T-helper 17 cell (primary cell): ENCODE results near the gene WBP2NL. TPM values are rescaled to one million over a fixed set of nuclear protein-coding genes. Genes with fewer than 3 reads are reported as not detected.

Experiments
- ATAC-seq: fragments of 150-1000 bp; cut with Tn5 transposase; 2 replicates; pipeline ENCODE4 v1.10.0; 2021; ENCODE audit warnings: mild to moderate bottlenecking, moderate library complexity
- DNase-seq, 3 donors: peaks; one replicate each; pipeline versions ENCODE4 v3.0.0 to v3.0.0-alpha.2; 2020 to 2021
- H3K9me3 ChIP-seq: one replicate; pipeline ENCODE4 v1.7.0; 2013; ENCODE audit warnings: low read length, mild to moderate bottlenecking; ENCODE audit not compliant: control insufficient read depth, poor library complexity, severe bottlenecking
- H3K27ac Mint-ChIP-seq: one replicate; pipeline ENCODE4 v1.8.0; 2022; ENCODE audit warnings: mild to moderate bottlenecking, moderate library complexity, mixed read lengths
- H3K27me3 Mint-ChIP-seq: one replicate; pipeline ENCODE4 v1.8.0; 2022; ENCODE audit warnings: mixed read lengths
- H3K36me3 Mint-ChIP-seq: one replicate; pipeline ENCODE4 v1.8.0; 2022; ENCODE audit warnings: low read depth, mixed read lengths
- H3K4me1 Mint-ChIP-seq: one replicate; pipeline ENCODE4 v1.8.0; 2022; ENCODE audit warnings: mild to moderate bottlenecking, mixed read lengths
- H3K4me3 Mint-ChIP-seq: one replicate; pipeline ENCODE4 v1.8.0; 2022; ENCODE audit warnings: mild to moderate bottlenecking, moderate library complexity, mixed read lengths
- total RNA-seq, 4 donors: library from RNA in 2 of 4; stranded (reverse) in 2 of 4; gene quantifications; one replicate each; pipeline ENCODE4 v1.2.3 and lab custom pipeline; 2022 to 2026

WBP2NL gene
- total RNA-seq, 2 donors from 2014 or later = 0.91 to 1.7 TPM

- no peaks in the 10 kb centered on the region for H3K36me3 Mint-ChIP-seq
- peaks cover 10% of the 10 kb centered on the region for H3K27me3 Mint-ChIP-seq
- DNase-seq = no peak
- ATAC-seq = no peak
- H3K9me3 ChIP-seq = no peaks in the 10 kb centered on the region
- H3K4me3 Mint-ChIP-seq = no peak overlapping the region
- H3K4me1 Mint-ChIP-seq = peaks cover 6% of the 10 kb centered on the region
- H3K27ac Mint-ChIP-seq = no peak overlapping the region
These were observed 7.5 kb upstream of the WBP2NL start for GRCh38 chr22:41991111-41991510.

- H3K27ac Mint-ChIP-seq = no peak overlapping the region
- no peak for ATAC-seq
- no peaks in the 10 kb centered on the region for H3K9me3 ChIP-seq
- peaks cover 5% of the 10 kb centered on the region for H3K4me1 Mint-ChIP-seq
- H3K27me3 Mint-ChIP-seq = peaks cover 7% of the 10 kb centered on the region
- peak overlapping the region; percentile 5 for H3K4me3 Mint-ChIP-seq
- H3K36me3 Mint-ChIP-seq = no peaks in the 10 kb centered on the region
- no peak for DNase-seq
These were observed 6.1 kb upstream of the WBP2NL start for GRCh38 chr22:41992496-41992895.

- H3K4me3 Mint-ChIP-seq = no peak overlapping the region
- DNase-seq (no peak), ATAC-seq (no peak)
- no peak overlapping the region for H3K27ac Mint-ChIP-seq
- H3K36me3 Mint-ChIP-seq = no peaks in the 10 kb centered on the region
- peaks cover 9% of the 10 kb centered on the region for H3K4me1 Mint-ChIP-seq
- H3K27me3 Mint-ChIP-seq = no peaks in the 10 kb centered on the region
- no peaks in the 10 kb centered on the region for H3K9me3 ChIP-seq
These were observed 3.4 kb upstream of the WBP2NL start for GRCh38 chr22:41995211-41995610.

- no peak for DNase-seq
- no peak for ATAC-seq
- H3K36me3 Mint-ChIP-seq = no peaks in the 10 kb centered on the region
- H3K9me3 ChIP-seq = no peaks in the 10 kb centered on the region
- H3K27ac Mint-ChIP-seq = no peak overlapping the region
- H3K27me3 Mint-ChIP-seq = no peaks in the 10 kb centered on the region
- H3K4me3 Mint-ChIP-seq = no peak overlapping the region
- H3K4me1 Mint-ChIP-seq = peaks cover 9% of the 10 kb centered on the region
These were observed 1.8 kb upstream of the WBP2NL start for GRCh38 chr22:41996826-41997225.

- ATAC-seq (no peak), DNase-seq (no peak)
- Mint-ChIP-seq H3K4me3 (no peak overlapping the region), H3K4me1 (peaks cover 9% of the 10 kb centered on the region), H3K36me3 (peaks cover 2% of the 10 kb centered on the region), H3K27me3 (no peaks in the 10 kb centered on the region), H3K27ac (no peak overlapping the region)
- no peaks in the 10 kb centered on the region for H3K9me3 ChIP-seq
These were observed 1.9 kb downstream of the WBP2NL start for GRCh38 chr22:42000466-42000865.

GRCh38 chr22:42001121-42001520 lies 2.5 kb downstream of the WBP2NL start:
- H3K36me3 Mint-ChIP-seq = peaks cover 2% of the 10 kb centered on the region

GRCh38 chr22:42001706-42002105 lies 3.1 kb downstream of the WBP2NL start:
- ATAC-seq (no peak), DNase-seq (no peak)
- H3K27ac Mint-ChIP-seq = no peak overlapping the region
- peaks cover 7% of the 10 kb centered on the region for H3K4me1 Mint-ChIP-seq
- H3K27me3 Mint-ChIP-seq = no peaks in the 10 kb centered on the region
- H3K36me3 Mint-ChIP-seq = peaks cover 2% of the 10 kb centered on the region
- H3K9me3 ChIP-seq = peaks cover 2% of the 10 kb centered on the region
- H3K4me3 Mint-ChIP-seq = no peak overlapping the region

More at GRCh38 chr22:42001121-42001520, 2.5 kb downstream of the WBP2NL start:
- H3K27ac Mint-ChIP-seq = no peak overlapping the region
- DNase-seq (no peak), ATAC-seq (no peak)
- H3K4me1 Mint-ChIP-seq = peaks cover 7% of the 10 kb centered on the region
- peaks cover 2% of the 10 kb centered on the region for H3K9me3 ChIP-seq
- no peaks in the 10 kb centered on the region for H3K27me3 Mint-ChIP-seq
- no peak overlapping the region for H3K4me3 Mint-ChIP-seq

GRCh38 chr22:42007922-42008321 lies 9.3 kb downstream of the WBP2NL start:
- H3K27me3 Mint-ChIP-seq = no peaks in the 10 kb centered on the region
- H3K27ac Mint-ChIP-seq = no peak overlapping the region
- no peaks in the 10 kb centered on the region for H3K4me1 Mint-ChIP-seq
- H3K9me3 ChIP-seq = peaks cover 8% of the 10 kb centered on the region
- H3K4me3 Mint-ChIP-seq = no peak overlapping the region
- H3K36me3 Mint-ChIP-seq = peaks cover 2% of the 10 kb centered on the region
- ATAC-seq (no peak), DNase-seq (no peak)

- H3K36me3 Mint-ChIP-seq = peaks cover 2% of the 10 kb centered on the region
- no peak overlapping the region for H3K4me3 Mint-ChIP-seq
- peaks cover 8% of the 10 kb centered on the region for H3K27me3 Mint-ChIP-seq
- H3K9me3 ChIP-seq = peaks cover 7% of the 10 kb centered on the region
- H3K27ac Mint-ChIP-seq = no peak overlapping the region
- DNase-seq (no peak), ATAC-seq (no peak)
- peaks cover 3% of the 10 kb centered on the region for H3K4me1 Mint-ChIP-seq
These were observed 12.2 kb downstream of the WBP2NL start for GRCh38 chr22:42010778-42011177.

- no peak overlapping the region for H3K27ac Mint-ChIP-seq
- H3K4me3 Mint-ChIP-seq = no peak overlapping the region
- peaks cover 6% of the 10 kb centered on the region for H3K9me3 ChIP-seq
- peaks cover 6% of the 10 kb centered on the region for H3K36me3 Mint-ChIP-seq
- peaks cover 7% of the 10 kb centered on the region for H3K4me1 Mint-ChIP-seq
- peaks cover 26% of the 10 kb centered on the region for H3K27me3 Mint-ChIP-seq
- DNase-seq (no peak), ATAC-seq (no peak)
These were observed 14.8 kb downstream of the WBP2NL start for GRCh38 chr22:42013385-42013784.

GRCh38 chr22:42016111-42016510 lies 17.5 kb downstream of the WBP2NL start:
- H3K9me3 ChIP-seq = peaks cover 1% of the 10 kb centered on the region
- ATAC-seq (no peak), DNase-seq (no peak)
- H3K27me3 Mint-ChIP-seq = peaks cover 29% of the 10 kb centered on the region
- H3K4me1 Mint-ChIP-seq = peaks cover 9% of the 10 kb centered on the region
- H3K27ac Mint-ChIP-seq = no peak overlapping the region
- no peak overlapping the region for H3K4me3 Mint-ChIP-seq
- peaks cover 6% of the 10 kb centered on the region for H3K36me3 Mint-ChIP-seq

GRCh38 chr22:42018224-42018623 lies 19.6 kb downstream of the WBP2NL start:
- H3K27me3 Mint-ChIP-seq = peaks cover 29% of the 10 kb centered on the region
- H3K4me1 Mint-ChIP-seq = peaks cover 17% of the 10 kb centered on the region
- H3K36me3 Mint-ChIP-seq = peaks cover 6% of the 10 kb centered on the region
- no peak for ATAC-seq
- no peaks in the 10 kb centered on the region for H3K9me3 ChIP-seq
- H3K27ac Mint-ChIP-seq = no peak overlapping the region
- no peak overlapping the region for H3K4me3 Mint-ChIP-seq
- no peak for DNase-seq

- no peak for DNase-seq
- peaks cover 17% of the 10 kb centered on the region for H3K27me3 Mint-ChIP-seq
- H3K9me3 ChIP-seq = no peaks in the 10 kb centered on the region
- H3K27ac Mint-ChIP-seq = no peak overlapping the region
- H3K36me3 Mint-ChIP-seq = peaks cover 4% of the 10 kb centered on the region
- H3K4me1 Mint-ChIP-seq = peaks cover 13% of the 10 kb centered on the region
- ATAC-seq = no peak
- no peak overlapping the region for H3K4me3 Mint-ChIP-seq
These were observed 23.0 kb downstream of the WBP2NL start for GRCh38 chr22:42021571-42021970.

GRCh38 chr22:42022162-42022847 lies 23.7 kb downstream of the WBP2NL start:
- H3K4me1 Mint-ChIP-seq = peaks cover 10% of the 10 kb centered on the region
- H3K27me3 Mint-ChIP-seq = peaks cover 10% of the 10 kb centered on the region
- ATAC-seq = no peak
- no peak overlapping the region for H3K4me3 Mint-ChIP-seq
- DNase-seq = no peak
- H3K27ac Mint-ChIP-seq = no peak overlapping the region
- H3K9me3 ChIP-seq = no peaks in the 10 kb centered on the region
- H3K36me3 Mint-ChIP-seq = no peaks in the 10 kb centered on the region
